CD4-positive, alpha-beta T cell (primary cell): ENCODE results near the gene RAPGEF1. TPM values are rescaled to one million over a fixed set of nuclear protein-coding genes. Genes with fewer than 3 reads are reported as not detected.
A peak's percentile ranks its signal among the peaks of the same experiment; 100 is the strongest.

Experiments
- ATAC-seq: fragments of 200-7000 bp; cut with Tn5 transposase; one replicate; pipeline ENCODE4 v1.10.0; 2022; ENCODE audit warnings: mild to moderate bottlenecking; ENCODE audit not compliant: poor library complexity
- CTCF ChIA-PET: fragments of 350-600 bp; sonication (Branson Sonifier 250); formaldehyde crosslinking; loops from one replicate; lab custom pipeline; 2021; ENCODE audit warnings: antibody characterized with exemption, inconsistent platforms; lab: Charles Lee
- POLR2A ChIA-PET: fragments of 350-600 bp; sonication (Branson Sonifier 250); formaldehyde crosslinking; loops from one replicate; lab custom pipeline; 2021; ENCODE audit warnings: antibody characterized with exemption, inconsistent platforms; lab: Charles Lee
- DNase-seq, 14 experiments: peaks; one replicate each; pipeline ENCODE4 v3.0.0-alpha.2; 2013 to 2020; ENCODE audit warnings: mixed read lengths in 2 of 14
- H3K27ac ChIP-seq, 2 donors: one replicate each; pipeline versions ENCODE4 v1.5.1 to v1.7.0; 2013; ENCODE audit warnings: low read length in 2 of 2, low read depth in 1 of 2, mild to moderate bottlenecking in 1 of 2
- H3K27me3 ChIP-seq, 2 experiments: 1 replicate in 1 of 2; 2 replicates in 1 of 2; pipeline versions ENCODE4 v1.6.1 to v1.7.0; 2013; ENCODE audit warnings: low read length in 2 of 2, control low read depth in 1 of 2, mild to moderate bottlenecking in 1 of 2, moderate library complexity in 1 of 2; ENCODE audit not compliant: insufficient read depth in 2 of 2, control insufficient read depth in 1 of 2
- H3K36me3 ChIP-seq: one replicate; pipeline ENCODE4 v1.6.1; 2013; ENCODE audit warnings: low read length, control low read depth; ENCODE audit not compliant: insufficient read depth
- H3K4me1 ChIP-seq: one replicate; pipeline ENCODE4 v1.6.1; 2013; ENCODE audit warnings: low read length, control low read depth; ENCODE audit not compliant: insufficient read depth
- H3K4me3 ChIP-seq: one replicate; pipeline ENCODE4 v1.5.1; 2013; ENCODE audit warnings: mild to moderate bottlenecking, low read length, moderate library complexity
- H3K9me3 ChIP-seq, 2 experiments: 1 replicate in 1 of 2; 2 replicates in 1 of 2; pipeline versions ENCODE4 v1.6.1 to v1.7.0; 2013; ENCODE audit warnings: low read length in 2 of 2, mild to moderate bottlenecking in 2 of 2, control low read depth in 1 of 2, moderate library complexity in 1 of 2; ENCODE audit not compliant: control insufficient read depth in 1 of 2, insufficient read depth in 1 of 2
- H3K27ac Mint-ChIP-seq: one replicate; pipeline ENCODE4 v1.8.0; 2020; ENCODE audit warnings: mixed read lengths
- H3K27me3 Mint-ChIP-seq: one replicate; pipeline ENCODE4 v1.8.0; 2021; ENCODE audit warnings: mixed read lengths
- H3K36me3 Mint-ChIP-seq: one replicate; pipeline ENCODE4 v1.8.0; 2021; ENCODE audit warnings: low read depth, mixed read lengths
- H3K4me1 Mint-ChIP-seq: one replicate; pipeline ENCODE4 v1.8.0; 2021; ENCODE audit warnings: low read depth, mixed read lengths
- H3K4me3 Mint-ChIP-seq: one replicate; pipeline ENCODE4 v1.8.0; 2020; ENCODE audit warnings: mild to moderate bottlenecking, mixed read lengths
- H3K9me3 Mint-ChIP-seq: one replicate; pipeline ENCODE4 v1.8.0; 2020; ENCODE audit warnings: mixed read lengths
- intact Hi-C, 2 experiments: fragments of 100-400 bp; cut with DNase I in 1 of 2; cut with micrococcal nuclease in 1 of 2; formaldehyde crosslinking; loops; one replicate each; pipeline versions ENCODE4 v1.15.1 to v1.9.0; 2023 to 2025; cut with DNase I, micrococcal nuclease
- total RNA-seq, 174 experiments: library from RNA in 2 of 174; stranded (reverse) in 2 of 174; gene quantifications; one replicate each; pipeline ENCODE4 v1.2.3 and lab custom pipeline; 2021 to 2026
- TF ChIP-seq, protein P1 (sequence below): fragments of 200-600 bp; IDR thresholded peaks from one replicate; pipeline ENCODE4 v1.8.0; 2022; ENCODE audit warnings: antibody characterized with exemption, mild to moderate bottlenecking

Gene RAPGEF1
- total RNA-seq, 2 experiments from 2014 or later = 130 to 134 TPM

DNA sequence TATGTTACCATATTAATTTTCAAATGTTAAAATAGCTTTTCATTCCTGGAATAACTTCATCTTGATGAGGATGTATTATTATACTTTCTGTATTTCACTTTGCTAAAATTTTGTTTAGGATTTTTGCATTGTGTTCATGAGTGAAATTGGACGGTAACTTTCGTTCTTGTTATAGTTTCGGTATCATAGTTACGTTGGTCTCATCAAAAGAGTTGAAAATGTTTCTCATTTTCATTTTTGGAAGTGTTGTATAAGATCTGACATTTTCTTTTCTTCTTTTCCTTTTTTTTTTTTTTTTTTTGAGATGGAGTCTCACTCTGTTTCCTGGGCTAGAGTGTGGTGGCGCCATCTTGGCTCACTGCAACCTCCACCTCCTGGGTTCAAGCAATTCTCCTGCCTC lies 174.5 kb downstream of the RAPGEF1 start:
- POLR2A ChIA-PET = interaction anchor here (0.9 kb wide), 1 partner anchor 65 kb away, joined by 4 read pairs; no protein-coding TSS in a partner anchor
- intact Hi-C loops = no loop called here

DNA sequence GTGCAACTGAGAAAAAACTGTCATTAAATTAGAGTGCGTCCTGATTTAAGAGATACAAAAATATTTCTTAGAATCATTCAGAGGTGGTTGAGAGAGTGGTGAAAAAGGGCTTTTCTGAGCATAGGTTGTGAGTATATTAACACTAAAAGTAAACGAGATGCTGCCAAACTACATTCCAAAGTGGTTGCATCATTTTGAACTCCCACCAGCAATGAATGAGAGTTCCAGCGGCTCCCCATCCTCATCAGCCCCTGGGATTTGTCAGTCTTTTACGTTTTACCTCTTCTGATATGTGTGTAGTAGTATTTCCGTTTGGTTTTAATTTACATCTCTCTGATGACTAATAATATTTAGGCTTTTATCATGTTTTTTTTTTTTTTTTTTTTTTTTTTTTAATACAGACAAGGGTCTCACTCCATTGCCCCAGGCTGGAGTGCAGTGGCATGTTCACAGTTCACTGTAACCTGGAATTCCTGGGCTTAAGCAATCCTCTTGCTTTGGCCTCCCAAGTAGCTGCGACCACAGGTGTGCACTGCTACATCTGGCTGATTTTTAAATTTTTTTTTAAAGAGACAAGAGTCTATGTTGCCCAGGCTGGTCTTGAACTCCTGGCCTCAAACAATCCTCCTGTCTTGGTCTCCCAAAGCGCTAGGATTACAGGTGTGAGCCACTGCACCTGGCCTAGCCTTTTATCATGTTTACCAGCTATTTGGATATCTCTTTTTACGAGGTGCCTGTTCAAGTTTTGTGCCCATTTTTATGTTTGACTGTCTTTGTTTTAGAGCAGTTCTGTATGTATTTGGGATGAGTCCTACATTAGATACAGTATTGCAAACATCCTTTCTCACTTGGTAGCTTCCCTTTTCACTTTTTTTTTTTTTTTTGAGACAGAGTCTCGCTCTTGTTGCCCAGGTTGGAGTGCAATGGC lies 177.6 kb downstream of the RAPGEF1 start:
- Histone ChIP-seq H3K36me3 (no peaks in the 10 kb centered on the region), H3K9me3 (peaks cover 0 to 7% of the 10 kb centered on the region in 2 experiments), H3K27me3 (no peaks in the 10 kb centered on the region), H3K27ac (no peak overlapping the region), H3K4me1 (no peaks in the 10 kb centered on the region), H3K4me3 (no peak overlapping the region)
- Mint-ChIP-seq H3K36me3 (peaks cover 5% of the 10 kb centered on the region), H3K4me3 (no peak overlapping the region), H3K27ac (no peak overlapping the region), H3K4me1 (no peaks in the 10 kb centered on the region), H3K9me3 (no peaks in the 10 kb centered on the region), H3K27me3 (no peaks in the 10 kb centered on the region)
- ChIA-PET CTCF (interaction anchor here (0.7 kb wide), 1 partner anchor 270 kb away, joined by 3 read pairs; no protein-coding TSS in a partner anchor), POLR2A (interaction anchor here (0.6 kb wide), 1 partner anchor 163 kb away, joined by 3 read pairs; no protein-coding TSS in a partner anchor)
- DNase-seq = no peak
- intact Hi-C loops = no loop called here
- ATAC-seq = no peak
- TF ChIP-seq, protein P1, sequence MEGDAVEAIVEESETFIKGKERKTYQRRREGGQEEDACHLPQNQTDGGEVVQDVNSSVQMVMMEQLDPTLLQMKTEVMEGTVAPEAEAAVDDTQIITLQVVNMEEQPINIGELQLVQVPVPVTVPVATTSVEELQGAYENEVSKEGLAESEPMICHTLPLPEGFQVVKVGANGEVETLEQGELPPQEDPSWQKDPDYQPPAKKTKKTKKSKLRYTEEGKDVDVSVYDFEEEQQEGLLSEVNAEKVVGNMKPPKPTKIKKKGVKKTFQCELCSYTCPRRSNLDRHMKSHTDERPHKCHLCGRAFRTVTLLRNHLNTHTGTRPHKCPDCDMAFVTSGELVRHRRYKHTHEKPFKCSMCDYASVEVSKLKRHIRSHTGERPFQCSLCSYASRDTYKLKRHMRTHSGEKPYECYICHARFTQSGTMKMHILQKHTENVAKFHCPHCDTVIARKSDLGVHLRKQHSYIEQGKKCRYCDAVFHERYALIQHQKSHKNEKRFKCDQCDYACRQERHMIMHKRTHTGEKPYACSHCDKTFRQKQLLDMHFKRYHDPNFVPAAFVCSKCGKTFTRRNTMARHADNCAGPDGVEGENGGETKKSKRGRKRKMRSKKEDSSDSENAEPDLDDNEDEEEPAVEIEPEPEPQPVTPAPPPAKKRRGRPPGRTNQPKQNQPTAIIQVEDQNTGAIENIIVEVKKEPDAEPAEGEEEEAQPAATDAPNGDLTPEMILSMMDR = no peak

More for the DNA sequence above, 174.5 kb downstream of the RAPGEF1 start:
- no peaks in the 10 kb centered on the region for H3K9me3 Mint-ChIP-seq
- no peaks in the 10 kb centered on the region for H3K4me1 Mint-ChIP-seq
- H3K27me3 Mint-ChIP-seq = no peaks in the 10 kb centered on the region
- Histone ChIP-seq H3K36me3 (peaks cover 4% of the 10 kb centered on the region), H3K27ac (no peak overlapping the region), H3K27me3 (no peaks in the 10 kb centered on the region), H3K4me3 (no peak overlapping the region), H3K9me3 (peaks cover 0 to 7% of the 10 kb centered on the region in 2 experiments), H3K4me1 (no peaks in the 10 kb centered on the region)
- DNase-seq (no peak), ATAC-seq (no peak)
- peaks cover 13% of the 10 kb centered on the region for H3K36me3 Mint-ChIP-seq
- CTCF ChIA-PET = interaction anchor here (1.4 kb wide), 2 partner anchors 175 to 194 kb away, joined by 3 read pairs; no protein-coding TSS in a partner anchor
- TF ChIP-seq, protein P1 = no peak
- no peak overlapping the region for H3K27ac Mint-ChIP-seq
- no peak overlapping the region for H3K4me3 Mint-ChIP-seq

DNA sequence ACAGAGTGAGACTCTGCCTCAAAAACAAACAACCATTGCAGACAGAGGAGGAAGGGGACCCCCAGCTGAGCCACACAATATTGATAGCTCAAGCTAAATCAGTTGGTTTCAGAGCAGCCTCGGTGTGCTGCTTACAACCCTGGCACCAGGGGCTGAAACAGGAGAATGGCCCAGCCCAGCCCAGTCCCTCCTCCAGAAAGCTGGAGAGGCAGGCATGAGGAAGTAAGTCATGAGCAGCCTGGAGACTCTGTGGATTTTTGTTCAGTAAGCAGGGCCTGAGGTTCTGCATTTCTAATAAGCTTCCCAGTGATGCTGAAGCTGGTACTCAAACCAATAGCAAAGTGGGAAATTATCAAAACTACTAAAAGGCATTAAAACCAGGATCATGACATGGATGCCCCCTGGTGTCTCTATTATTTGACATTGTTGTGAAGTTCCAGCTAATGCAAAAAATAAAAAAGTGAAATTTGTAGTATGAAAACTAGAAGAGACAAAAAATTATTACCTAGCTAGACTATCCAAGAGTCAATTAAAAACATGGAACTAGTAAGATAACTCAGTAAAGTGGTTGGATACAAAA lies 180.4 kb downstream of the RAPGEF1 start:
- Mint-ChIP-seq H3K27me3 (peaks cover 21% of the 10 kb centered on the region), H3K36me3 (peaks cover 5% of the 10 kb centered on the region), H3K27ac (no peak overlapping the region), H3K4me1 (no peaks in the 10 kb centered on the region), H3K9me3 (no peaks in the 10 kb centered on the region), H3K4me3 (no peak overlapping the region)
- H3K4me1 ChIP-seq = no peaks in the 10 kb centered on the region
- no peaks in the 10 kb centered on the region for H3K36me3 ChIP-seq
- H3K9me3 ChIP-seq = peaks cover 0 to 14% of the 10 kb centered on the region in 2 experiments
- ChIA-PET CTCF (interaction anchor here (1.1 kb wide), 1 partner anchor 87 kb away, joined by 4 read pairs; no protein-coding TSS in a partner anchor), POLR2A (interaction anchor here (0.7 to 1.6 kb wide), 3 partner anchors 26 to 127 kb away, joined by 3 to 5 read pairs (median 4); no protein-coding TSS in a partner anchor)
- H3K4me3 ChIP-seq = no peak overlapping the region
- ATAC-seq (no peak), DNase-seq (peak in 2 of 14 experiments; percentile 26 to 29)
- intact Hi-C loops = loop anchor here in 1 of 2 experiments (1.0 kb wide), 1 partner anchor 209 kb away; no protein-coding TSS in a partner anchor
- TF ChIP-seq, protein P1 = peak; percentile 28
- H3K27me3 ChIP-seq = peaks cover 11% of the 10 kb centered on the region in 2 experiments
- H3K27ac ChIP-seq = no peak overlapping the region
